ENCODE measurements around the gene RAB9A. TPM values are rescaled to one million over a fixed set of nuclear protein-coding genes. Genes with fewer than 3 reads are reported as not detected.
"Not testable (repeated sequence)": the region's sequence is repeated elsewhere in the genome, so short reads cannot be mapped to it uniquely, and the experiment has no call there.

RAB9A gene
- total and polyA plus RNA-seq, 7 experiments from 2014 or later, result 10.1 to 22.8 (median 18.3) TPM

GRCh38 chrX:13664020-13664419 is 24.9 kb upstream of the RAB9A start:
- H3K27me3 Mint-ChIP-seq, result no peaks in the 10 kb centered on the region
- Histone ChIP-seq H3K27ac (ENCODE audit: low read depth, low read length) (no peak overlapping the region), H3K4me1 (ENCODE audit: control insufficient read depth in 2 of 2, insufficient read depth in 2 of 2, low read length in 2 of 2) (no peaks in the 10 kb centered on the region), H3K36me3 (ENCODE audit: control insufficient read depth in 2 of 3, insufficient read depth in 3 of 3, low read length in 3 of 3) (peaks cover 0 to 34% (median 3%) of the 10 kb centered on the region in 3 experiments), H3K9me3 (ENCODE audit: control insufficient read depth in 2 of 3, low read length in 3 of 3) (no peaks in the 10 kb centered on the region), H3K27me3 (ENCODE audit: control insufficient read depth in 2 of 2, insufficient read depth in 2 of 2, low read length in 2 of 2) (no peaks in the 10 kb centered on the region), H3K4me3 (ENCODE audit: low read length) (no peak overlapping the region)
- peaks cover 0 to 3% (median 2%) of the 10 kb centered on the region in 7 donors for H3K4me1 Mint-ChIP-seq
- H3K4me3 Mint-ChIP-seq, result no peak overlapping the region
- CTCF ChIA-PET, result no interaction called here
- no peaks in the 10 kb centered on the region for H3K9me3 Mint-ChIP-seq
- no peak for DNase-seq
- no peak overlapping the region for H3K27ac Mint-ChIP-seq
- intact Hi-C loops (cut with micrococcal nuclease), result no loop called here
- peaks cover 0 to 48% (median 13%) of the 10 kb centered on the region in 5 donors for H3K36me3 Mint-ChIP-seq
- POLR2A ChIA-PET, result no interaction called here
- ATAC-seq, result no peak

DNA sequence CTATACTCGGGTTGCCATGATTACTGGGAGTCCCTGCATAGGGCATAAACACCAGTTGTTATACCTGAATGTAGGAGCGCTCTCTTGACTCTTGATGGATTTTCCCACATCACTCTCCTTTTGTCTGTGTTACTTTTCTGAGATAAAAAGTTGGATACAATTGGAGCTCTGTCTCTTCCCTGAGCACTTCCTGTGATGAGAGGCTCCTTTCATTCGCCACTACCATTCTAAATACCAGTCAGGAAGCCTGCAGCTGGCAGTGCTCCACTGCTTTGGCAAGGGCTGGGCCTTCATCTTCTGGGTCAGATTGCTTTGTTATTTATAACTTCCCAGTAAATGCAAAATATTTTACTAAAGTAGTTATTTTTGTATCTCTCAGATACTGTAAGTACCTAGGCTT is 22.1 kb upstream of the RAB9A start:
- Mint-ChIP-seq H3K4me1 (peaks cover 0 to 4% (median 0%) of the 10 kb centered on the region in 7 donors), H3K27ac (peak overlapping the region in 1 of 9 donors; percentile 30), H3K4me3 (no peak overlapping the region), H3K27me3 (no peaks in the 10 kb centered on the region), H3K9me3 (peaks cover 0 to 2% (median 0%) of the 10 kb centered on the region in 11 donors), H3K36me3 (peaks cover 0 to 56% (median 26%) of the 10 kb centered on the region in 5 donors)
- no peaks in the 10 kb centered on the region for H3K9me3 ChIP-seq (ENCODE audit: control insufficient read depth in 2 of 3, low read length in 3 of 3)
- no peak overlapping the region for H3K27ac ChIP-seq (ENCODE audit: low read depth, low read length)
- POLR2A ChIA-PET, result interaction anchor here (0.9 kb wide), 1 partner anchor 13 kb away, joined by 3 read pairs; no protein-coding TSS in a partner anchor
- no peaks in the 10 kb centered on the region for H3K27me3 ChIP-seq (ENCODE audit: control insufficient read depth in 2 of 2, insufficient read depth in 2 of 2, low read length in 2 of 2)
- H3K36me3 ChIP-seq (ENCODE audit: control insufficient read depth in 2 of 3, insufficient read depth in 3 of 3, low read length in 3 of 3), result peaks cover 0 to 24% (median 0%) of the 10 kb centered on the region in 3 experiments
- DNase-seq (no peak), ATAC-seq (no peak)
- CTCF ChIA-PET, result no interaction called here
- H3K4me1 ChIP-seq (ENCODE audit: control insufficient read depth in 2 of 2, insufficient read depth in 2 of 2, low read length in 2 of 2), result no peaks in the 10 kb centered on the region
- intact Hi-C loops (cut with micrococcal nuclease), result no loop called here
- H3K4me3 ChIP-seq (ENCODE audit: low read length), result no peak overlapping the region

- H3K27me3 Mint-ChIP-seq, result no peaks in the 10 kb centered on the region
- CTCF ChIA-PET, result no interaction called here
Measured at GRCh38 chrX:13667919-13668318, 21.0 kb upstream of the RAB9A start.

GRCh38 chrX:13669246-13669737 is 19.6 kb upstream of the RAB9A start:
- H3K4me3 ChIP-seq (ENCODE audit: low read length), result no peak overlapping the region

More at GRCh38 chrX:13667919-13668318, 21.0 kb upstream of the RAB9A start:
- Mint-ChIP-seq H3K9me3 (peaks cover 0 to 3% (median 0%) of the 10 kb centered on the region in 11 donors), H3K4me3 (no peak overlapping the region), H3K4me1 (peaks cover 0 to 4% (median 0%) of the 10 kb centered on the region in 7 donors), H3K27ac (no peak overlapping the region), H3K36me3 (peaks cover 0 to 54% (median 30%) of the 10 kb centered on the region in 5 donors)
- Histone ChIP-seq H3K27me3 (ENCODE audit: control insufficient read depth in 2 of 2, insufficient read depth in 2 of 2, low read length in 2 of 2) (no peaks in the 10 kb centered on the region), H3K9me3 (ENCODE audit: control insufficient read depth in 2 of 3, low read length in 3 of 3) (no peaks in the 10 kb centered on the region), H3K36me3 (ENCODE audit: control insufficient read depth in 2 of 3, insufficient read depth in 3 of 3, low read length in 3 of 3) (peaks cover 0 to 13% (median 0%) of the 10 kb centered on the region in 3 experiments), H3K4me3 (ENCODE audit: low read length) (no peak overlapping the region), H3K4me1 (ENCODE audit: control insufficient read depth in 2 of 2, insufficient read depth in 2 of 2, low read length in 2 of 2) (no peaks in the 10 kb centered on the region), H3K27ac (ENCODE audit: low read depth, low read length) (no peak overlapping the region)
- ATAC-seq (no peak), DNase-seq (no peak)
- intact Hi-C loops (cut with micrococcal nuclease), result loop anchor here in 1 of 2 donors (2.0 kb wide), 1 partner anchor 21 kb away; the partner anchor contains the start of gene RAB9A
- POLR2A ChIA-PET, result no interaction called here

DNA sequence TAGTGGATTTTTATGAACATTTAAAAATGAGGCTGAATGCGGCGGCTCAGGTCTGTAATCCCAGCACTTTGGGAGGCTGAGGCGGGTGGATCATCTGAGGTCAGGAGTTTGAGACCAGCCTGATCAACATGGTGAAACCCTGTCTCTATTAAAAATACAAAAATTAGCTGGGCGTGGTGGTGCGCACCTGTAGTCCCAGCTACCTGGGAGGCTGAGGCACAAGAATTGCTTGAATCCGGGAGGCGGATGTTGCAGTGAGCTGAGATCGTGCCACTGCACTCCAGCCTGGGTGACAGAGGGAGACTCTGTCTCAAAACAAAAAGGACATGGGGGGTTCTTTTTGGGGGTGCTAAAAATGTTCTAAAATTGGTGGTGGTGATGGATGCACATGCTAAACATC is 19.2 kb upstream of the RAB9A start:
- CTCF ChIA-PET, H3K27ac Mint-ChIP-seq: not testable (repeated sequence)

More at GRCh38 chrX:13669246-13669737, 19.6 kb upstream of the RAB9A start:
- CTCF ChIA-PET, result interaction anchor here (0.6 kb wide), 1 partner anchor 93 kb away, joined by 3 read pairs; no protein-coding TSS in a partner anchor
- peaks cover 0 to 4% (median 0%) of the 10 kb centered on the region in 11 donors for H3K9me3 Mint-ChIP-seq
- H3K4me3 Mint-ChIP-seq, result peak overlapping the region in 3 of 10 donors; percentile 16 to 46 (median 30)
- H3K4me1 ChIP-seq (ENCODE audit: control insufficient read depth in 2 of 2, insufficient read depth in 2 of 2, low read length in 2 of 2), result no peaks in the 10 kb centered on the region
- no peak overlapping the region for H3K27ac ChIP-seq (ENCODE audit: low read depth, low read length)
- no peaks in the 10 kb centered on the region for H3K27me3 Mint-ChIP-seq
- peak overlapping the region in 4 of 9 donors; percentile 14 to 77 (median 70) for H3K27ac Mint-ChIP-seq
- no peaks in the 10 kb centered on the region for H3K9me3 ChIP-seq (ENCODE audit: control insufficient read depth in 2 of 3, low read length in 3 of 3)
- intact Hi-C loops (cut with micrococcal nuclease), result loop anchor here in 1 of 2 donors (1.0 to 2.0 kb wide), 2 partner anchors 16 to 20 kb away; partner anchors contain the start of genes RAB9A and TCEANC
- peaks cover 0 to 4% (median 0%) of the 10 kb centered on the region in 7 donors for H3K4me1 Mint-ChIP-seq
- DNase-seq (peak in 2 of 9 donors; percentile 36 to 62), ATAC-seq (peak; percentile 90)
- no peaks in the 10 kb centered on the region for H3K27me3 ChIP-seq (ENCODE audit: control insufficient read depth in 2 of 2, insufficient read depth in 2 of 2, low read length in 2 of 2)
- POLR2A ChIA-PET, result interaction anchor here (0.6 to 0.7 kb wide), 3 partner anchors 19 to 69 kb away, joined by 3 read pairs; no protein-coding TSS in a partner anchor
- peaks cover 0 to 43% (median 28%) of the 10 kb centered on the region in 5 donors for H3K36me3 Mint-ChIP-seq
- no peaks in the 10 kb centered on the region for H3K36me3 ChIP-seq (ENCODE audit: control insufficient read depth in 2 of 3, insufficient read depth in 3 of 3, low read length in 3 of 3)

DNA sequence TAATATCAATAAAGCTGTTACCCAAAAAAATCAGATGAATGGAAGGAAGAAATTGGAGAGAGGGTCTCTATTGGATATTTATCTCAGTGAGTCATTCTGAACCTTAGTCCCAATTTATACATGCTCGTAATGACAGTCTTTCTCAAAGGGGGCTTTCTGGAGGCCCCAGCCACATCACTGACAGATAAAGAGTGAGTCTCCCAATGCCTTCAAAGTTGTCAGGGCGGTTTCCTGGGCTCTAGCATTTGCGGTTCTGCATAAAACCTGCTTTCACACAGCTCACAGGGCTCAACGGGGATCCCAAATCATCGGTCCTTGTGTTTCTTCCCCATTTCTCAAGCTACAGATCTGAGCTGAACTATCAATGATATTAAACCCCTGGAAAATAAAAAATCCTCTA is 18.7 kb upstream of the RAB9A start:
- ChIA-PET POLR2A (interaction anchor here (0.6 kb wide), 1 partner anchor 56 kb away, joined by 3 read pairs; no protein-coding TSS in a partner anchor), CTCF (no interaction called here)
- intact Hi-C loops (cut with micrococcal nuclease), result no loop called here
- no peaks in the 10 kb centered on the region for H3K4me1 ChIP-seq (ENCODE audit: control insufficient read depth in 2 of 2, insufficient read depth in 2 of 2, low read length in 2 of 2)
- Mint-ChIP-seq H3K36me3 (peaks cover 0 to 37% (median 24%) of the 10 kb centered on the region in 5 donors), H3K4me3 (no peak overlapping the region), H3K27me3 (no peaks in the 10 kb centered on the region), H3K27ac (no peak overlapping the region), H3K9me3 (peaks cover 0 to 4% (median 0%) of the 10 kb centered on the region in 11 donors), H3K4me1 (peaks cover 0 to 4% (median 0%) of the 10 kb centered on the region in 7 donors)
- no peak for ATAC-seq
- no peaks in the 10 kb centered on the region for H3K27me3 ChIP-seq (ENCODE audit: control insufficient read depth in 2 of 2, insufficient read depth in 2 of 2, low read length in 2 of 2)
- no peaks in the 10 kb centered on the region for H3K36me3 ChIP-seq (ENCODE audit: control insufficient read depth in 2 of 3, insufficient read depth in 3 of 3, low read length in 3 of 3)
- no peak overlapping the region for H3K4me3 ChIP-seq (ENCODE audit: low read length)
- no peak overlapping the region for H3K27ac ChIP-seq (ENCODE audit: low read depth, low read length)
- H3K9me3 ChIP-seq (ENCODE audit: control insufficient read depth in 2 of 3, low read length in 3 of 3), result no peaks in the 10 kb centered on the region
- no peak for DNase-seq

More for the DNA sequence above, 19.2 kb upstream of the RAB9A start:
- H3K4me3 ChIP-seq (ENCODE audit: low read length); H3K9me3 Mint-ChIP-seq; H3K27ac ChIP-seq (ENCODE audit: low read depth, low read length); H3K36me3 ChIP-seq (ENCODE audit: control insufficient read depth in 2 of 3, insufficient read depth in 3 of 3, low read length in 3 of 3); H3K4me1 Mint-ChIP-seq; H3K27me3 ChIP-seq (ENCODE audit: control insufficient read depth in 2 of 2, insufficient read depth in 2 of 2, low read length in 2 of 2); ATAC-seq; H3K4me1 ChIP-seq (ENCODE audit: control insufficient read depth in 2 of 2, insufficient read depth in 2 of 2, low read length in 2 of 2); H3K4me3 Mint-ChIP-seq; H3K9me3 ChIP-seq (ENCODE audit: control insufficient read depth in 2 of 3, low read length in 3 of 3); H3K27me3 Mint-ChIP-seq; DNase-seq: not testable (repeated sequence)
- H3K36me3 Mint-ChIP-seq, result peaks cover 0 to 41% (median 28%) of the 10 kb centered on the region in 5 donors
- intact Hi-C loops (cut with micrococcal nuclease), result loop anchor here in 1 of 2 donors (1.0 to 2.0 kb wide), 2 partner anchors 16 to 19 kb away; partner anchors contain the start of genes RAB9A and TCEANC
- POLR2A ChIA-PET, result interaction anchor here (0.6 to 0.7 kb wide), 2 partner anchors 18 to 57 kb away, joined by 3 read pairs; no protein-coding TSS in a partner anchor
